SK-N-SH (cell line): ENCODE results near the gene SNX1. TPM values are rescaled to one million over a fixed set of nuclear protein-coding genes. Genes with fewer than 3 reads are reported as not detected.

ENCODE experiments used
- CTCF ChIA-PET: fragments of 300-600, 350-600 bp; formaldehyde crosslinking; extraction: SDS; loops from one replicate; lab custom pipeline; 2021; lab: Yijun Ruan, JAX
- POLR2A ChIA-PET: fragments of 350-600 bp; sonication (Branson Sonifier 250); formaldehyde crosslinking; extraction: SDS; loops from one replicate; lab custom pipeline; 2020; ENCODE audit warnings: antibody characterized with exemption, inconsistent platforms; lab: Yijun Ruan, JAX
- DNase-seq: peaks from one replicate; pipeline ENCODE4 v3.0.0; 2012
- H2AFZ ChIP-seq: fragments of 200-600 bp; sonication (generic); 2 replicates; pipeline ENCODE4 v1.8.1; 2016; ENCODE audit warnings: antibody characterized with exemption, mild to moderate bottlenecking, low read depth
- H3F3A ChIP-seq: fragments of 200-600 bp; sonication (generic); replicated peaks from 2 replicates; pipeline ENCODE3; 2016; ENCODE audit warnings: antibody characterized with exemption, mild to moderate bottlenecking; ENCODE audit not compliant: insufficient read depth
- H3K27ac ChIP-seq, 2 experiments: fragments of 200-500 bp in 1 of 2; fragments of 200-600 bp in 1 of 2; sonication (Bioruptor generic) in 1 of 2; sonication (generic), shearing (Covaris generic) in 1 of 2; 2 replicates each; pipeline versions ENCODE4 v1.5.1 to v1.6.1; 2014 to 2016; ENCODE audit warnings: low read depth in 2 of 2, inconsistent platforms in 1 of 2, low read length in 1 of 2, mild to moderate bottlenecking in 1 of 2, mixed read lengths in 1 of 2
- H3K27me3 ChIP-seq: fragments of 200-600 bp; sonication (generic), shearing (Covaris generic); 2 replicates; pipeline ENCODE4 v1.6.1; 2016; ENCODE audit warnings: mixed run types; ENCODE audit not compliant: insufficient read depth
- H3K36me3 ChIP-seq, 2 experiments: fragments of 200-500 bp in 1 of 2; fragments of 200-600 bp in 1 of 2; sonication (Bioruptor generic) in 1 of 2; sonication (generic) in 1 of 2; replicated peaks in 1 of 2; 2 replicates each; pipeline versions ENCODE3 to v1.5.1; 2014 to 2016; ENCODE audit warnings: low read length in 1 of 2, mild to moderate bottlenecking in 1 of 2; ENCODE audit not compliant: insufficient read depth in 2 of 2, control insufficient read depth in 1 of 2
- H3K4me1 ChIP-seq, 2 experiments: fragments of 200-500 bp in 1 of 2; fragments of 200-600 bp in 1 of 2; sonication (Bioruptor generic) in 1 of 2; sonication (generic), shearing (Covaris generic) in 1 of 2; 2 replicates each; pipeline versions ENCODE4 v1.5.1 to v1.6.1; 2014 to 2016; ENCODE audit warnings: low read depth in 1 of 2, low read length in 1 of 2, mixed run types in 1 of 2; ENCODE audit not compliant: insufficient read depth in 2 of 2, control insufficient read depth in 1 of 2
- H3K4me2 ChIP-seq: fragments of 200-600 bp; sonication (generic), shearing (Covaris generic); 2 replicates; pipeline ENCODE4 v1.6.1; 2017; ENCODE audit warnings: mixed run types
- H3K4me3 ChIP-seq, 2 experiments: fragments of 200-500 bp in 1 of 2; fragments of 200-600 bp in 1 of 2; sonication (Bioruptor generic) in 1 of 2; sonication (generic), shearing (Covaris generic) in 1 of 2; 2 replicates each; pipeline versions ENCODE4 v1.5.1 to v1.8.1; 2014 to 2016; ENCODE audit warnings: low read depth in 2 of 2, inconsistent platforms in 1 of 2, low read length in 1 of 2, mild to moderate bottlenecking in 1 of 2, mixed read lengths in 1 of 2, moderate library complexity in 1 of 2
- H3K79me2 ChIP-seq: fragments of 200-600 bp; sonication (generic); 2 replicates; pipeline ENCODE4 v1.8.1; 2017; ENCODE audit warnings: mild to moderate bottlenecking; ENCODE audit not compliant: insufficient read depth
- H3K9ac ChIP-seq: fragments of 200-600 bp; sonication (generic); 2 replicates; pipeline ENCODE4 v1.6.1; 2017; ENCODE audit warnings: mixed run types
- H3K9me2 ChIP-seq: fragments of 200-600 bp; sonication (generic); 2 replicates; pipeline ENCODE4 v1.6.1; 2017; ENCODE audit warnings: mixed run types
- H3K9me3 ChIP-seq: fragments of 200-600 bp; sonication (generic); 2 replicates; pipeline ENCODE4 v1.6.1; 2017; ENCODE audit warnings: mixed run types, mild to moderate bottlenecking, moderate library complexity
- H4K20me1 ChIP-seq: fragments of 200-600 bp; sonication (generic); 2 replicates; pipeline ENCODE4 v1.6.1; 2017; ENCODE audit warnings: mild to moderate bottlenecking, mixed run types; ENCODE audit not compliant: insufficient read depth
- CHD2 ChIP-seq: fragments of 150-350 bp; IDR thresholded peaks from 2 replicates; pipeline ENCODE4 v1.6.1; 2018; ENCODE audit warnings: low read length; ENCODE audit not compliant: partially characterized antibody
- ELF1 ChIP-seq: IDR thresholded peaks from 2 replicates; pipeline ENCODE4 v1.4.0; 2012
- EZH2phosphoT487 ChIP-seq: fragments of 200-600 bp; sonication (generic); IDR thresholded peaks from 2 replicates; pipeline ENCODE4 v1.6.1; 2017; ENCODE audit warnings: low read depth, mixed run types, mild to moderate bottlenecking, antibody characterized with exemption, moderate library complexity, borderline replicate concordance
- GATA2 ChIP-seq: sonication (generic); formaldehyde crosslinking; IDR thresholded peaks from 2 replicates; pipeline ENCODE4 v1.5.0; 2020; ENCODE audit warnings: mild to moderate bottlenecking, missing genetic modification reagents
- RFX5 ChIP-seq: IDR thresholded peaks from 2 replicates; pipeline ENCODE4 v1.6.1; 2012; ENCODE audit warnings: mild to moderate bottlenecking, improper control_type of control experiment, low read length
- WGBS: methylation state at CpG from one replicate; pipeline ENCODE4 v1.1.6; 2017; ENCODE audit warnings: low lambda C conversion rate; 5-methylcytosine and 5-hydroxymethylcytosine counted together
- polyA plus RNA-seq, 3 experiments: library from polyadenylated mRNA; depleted of rRNA; stranded (reverse); fragments of >200 nt; gene quantifications; 2 replicates each; pipeline ENCODE4 v1.2.3, GENCODE V29; 2012
- TF ChIP-seq, protein P1 (sequence below): IDR thresholded peaks from 2 replicates; pipeline ENCODE4 v1.4.0; 2012; ENCODE audit warnings: low read depth, borderline replicate concordance
- TF ChIP-seq, protein P2 (sequence below): IDR thresholded peaks from 2 replicates; pipeline ENCODE4 v1.6.1; 2012; ENCODE audit warnings: mild to moderate bottlenecking, low read depth, low read length, moderate library complexity
- TF ChIP-seq, protein P3 (sequence below): fragments of 200-600 bp; sonication (generic); IDR thresholded peaks from 2 replicates; pipeline ENCODE4 v1.6.1; 2017; ENCODE audit warnings: antibody characterized with exemption, mild to moderate bottlenecking, moderate library complexity

SNX1 gene
- polyA plus RNA-seq, 1 of the 3 experiments (the other 2 are of a cell fraction): 80.7 TPM

DNA sequence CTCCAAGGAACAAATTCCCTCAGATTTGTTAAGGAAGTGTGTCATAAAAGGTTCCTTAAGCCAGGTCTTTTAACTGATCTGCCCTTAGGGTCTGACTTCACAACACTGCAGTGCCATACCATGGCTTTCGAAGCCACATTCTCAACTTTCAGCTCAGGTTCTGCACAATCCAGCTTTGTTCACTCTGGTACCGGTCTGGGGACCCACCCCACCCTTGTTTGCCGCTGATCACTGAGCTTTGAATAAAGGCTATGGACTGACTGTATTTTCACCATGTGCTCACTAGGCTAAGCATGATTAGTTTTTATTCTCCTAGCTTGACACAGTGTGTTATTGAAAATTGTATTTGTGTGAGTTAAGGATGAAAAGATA is 15.9 kb downstream of the SNX1 start:
- no peaks in the 10 kb centered on the region for H3K27me3 ChIP-seq
- H3F3A ChIP-seq: no peaks in the 10 kb centered on the region
- H3K4me3 ChIP-seq: no peak overlapping the region
- H3K4me2 ChIP-seq: no peak overlapping the region
- no peak for DNase-seq
- no peak overlapping the region for H3K9ac ChIP-seq
- peaks cover 64% of the 10 kb centered on the region for H3K79me2 ChIP-seq
- H4K20me1 ChIP-seq: peaks cover 37% of the 10 kb centered on the region
- no peak overlapping the region for H2AFZ ChIP-seq
- CTCF ChIA-PET: interaction anchor here (0.6 to 3.1 kb wide), 2 partner anchors 42 to 641 kb away, joined by 3 to 11 read pairs; no protein-coding TSS in a partner anchor
- POLR2A ChIA-PET: no interaction called here
- no peak overlapping the region for H3K27ac ChIP-seq
- H3K36me3 ChIP-seq: peaks cover 32 to 44% of the 10 kb centered on the region in 2 experiments
- TF ChIP-seq CHD2 (no peak), EZH2phosphoT487 (no peak)
- no peaks in the 10 kb centered on the region for H3K9me3 ChIP-seq
- H3K4me1 ChIP-seq: no peaks in the 10 kb centered on the region; a peak in 2 of 4 replicates
- H3K9me2 ChIP-seq: no peaks in the 10 kb centered on the region
- 90% methylated on average over 3 of the region's 3 CpGs for WGBS

DNA sequence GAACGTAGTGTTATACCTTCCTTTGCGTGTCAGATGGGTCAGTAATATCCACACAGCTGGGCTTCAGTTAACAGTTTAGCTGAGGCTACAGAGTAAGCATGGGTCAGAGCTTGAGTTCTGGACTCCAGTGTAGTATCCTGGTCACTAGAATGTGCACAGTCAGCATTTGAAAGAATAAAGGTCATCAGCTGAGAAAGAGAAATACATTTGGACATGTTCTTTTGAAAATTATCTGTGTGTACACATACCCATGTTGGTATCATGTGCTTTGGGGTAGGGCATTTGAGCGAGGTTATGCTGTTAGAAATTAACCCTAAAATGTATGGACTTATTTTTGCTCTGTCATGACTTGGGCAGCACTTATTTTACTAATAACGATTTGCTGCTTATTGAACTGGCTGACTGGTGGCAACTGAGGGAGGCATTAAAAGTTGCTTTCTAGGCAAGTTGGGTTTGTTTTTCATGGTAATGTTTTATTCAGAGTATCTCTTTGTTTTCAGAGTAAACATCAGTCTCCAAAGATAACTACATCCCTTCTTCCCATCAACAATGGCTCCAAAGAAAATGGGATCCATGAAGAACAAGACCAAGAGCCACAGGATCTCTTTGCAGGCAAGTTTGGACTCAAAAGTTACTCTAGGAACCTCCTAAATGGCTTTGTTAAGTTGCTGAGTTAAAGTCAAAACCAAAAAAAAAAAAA is 16.4 kb downstream of the SNX1 start:
- CTCF ChIA-PET: interaction anchor here (0.6 to 3.1 kb wide), 2 partner anchors 41 to 642 kb away, joined by 3 to 11 read pairs; no protein-coding TSS in a partner anchor
- no peaks in the 10 kb centered on the region; a peak in 2 of 4 replicates for H3K4me1 ChIP-seq
- peaks cover 34% of the 10 kb centered on the region for H4K20me1 ChIP-seq
- no peaks in the 10 kb centered on the region for H3K9me2 ChIP-seq
- H3K27me3 ChIP-seq: no peaks in the 10 kb centered on the region
- no peak overlapping the region for H3K4me2 ChIP-seq
- no peak overlapping the region for H2AFZ ChIP-seq
- peaks cover 59% of the 10 kb centered on the region for H3K79me2 ChIP-seq
- no peak overlapping the region for H3K9ac ChIP-seq
- TF ChIP-seq, protein P1, sequence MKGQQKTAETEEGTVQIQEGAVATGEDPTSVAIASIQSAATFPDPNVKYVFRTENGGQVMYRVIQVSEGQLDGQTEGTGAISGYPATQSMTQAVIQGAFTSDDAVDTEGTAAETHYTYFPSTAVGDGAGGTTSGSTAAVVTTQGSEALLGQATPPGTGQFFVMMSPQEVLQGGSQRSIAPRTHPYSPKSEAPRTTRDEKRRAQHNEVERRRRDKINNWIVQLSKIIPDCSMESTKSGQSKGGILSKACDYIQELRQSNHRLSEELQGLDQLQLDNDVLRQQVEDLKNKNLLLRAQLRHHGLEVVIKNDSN: no peak
- TF ChIP-seq ELF1 (no peak), GATA2 (CRISPR knock-in tag) (no peak), RFX5 (no peak)
- WGBS: 92% methylated on average over 4 of the region's 4 CpGs
- no peaks in the 10 kb centered on the region for H3K9me3 ChIP-seq
- no peaks in the 10 kb centered on the region for H3F3A ChIP-seq
- no peak overlapping the region for H3K4me3 ChIP-seq
- H3K27ac ChIP-seq: no peak overlapping the region
- peaks cover 36 to 48% of the 10 kb centered on the region in 2 experiments for H3K36me3 ChIP-seq
- no peak for DNase-seq
- POLR2A ChIA-PET: no interaction called here

DNA sequence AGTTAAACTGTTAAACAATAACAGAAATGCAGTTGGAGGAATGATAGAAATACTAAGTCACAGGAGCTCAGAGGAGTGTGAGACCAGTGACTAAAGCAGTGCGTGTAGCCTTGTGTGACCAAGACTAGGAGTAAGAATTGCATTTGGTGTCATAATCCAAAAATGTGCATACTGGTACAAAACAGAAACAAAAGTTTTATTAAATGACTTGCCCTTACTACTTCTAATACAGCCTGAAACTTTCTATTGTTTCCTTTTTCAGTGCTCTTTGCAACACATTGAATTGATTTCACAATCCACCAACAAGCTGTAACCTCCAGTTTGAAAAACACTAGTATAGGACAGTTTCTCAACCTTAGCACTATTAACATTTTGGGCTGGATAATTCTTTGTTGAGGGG is 17.1 kb downstream of the SNX1 start:
- TF ChIP-seq, protein P2, sequence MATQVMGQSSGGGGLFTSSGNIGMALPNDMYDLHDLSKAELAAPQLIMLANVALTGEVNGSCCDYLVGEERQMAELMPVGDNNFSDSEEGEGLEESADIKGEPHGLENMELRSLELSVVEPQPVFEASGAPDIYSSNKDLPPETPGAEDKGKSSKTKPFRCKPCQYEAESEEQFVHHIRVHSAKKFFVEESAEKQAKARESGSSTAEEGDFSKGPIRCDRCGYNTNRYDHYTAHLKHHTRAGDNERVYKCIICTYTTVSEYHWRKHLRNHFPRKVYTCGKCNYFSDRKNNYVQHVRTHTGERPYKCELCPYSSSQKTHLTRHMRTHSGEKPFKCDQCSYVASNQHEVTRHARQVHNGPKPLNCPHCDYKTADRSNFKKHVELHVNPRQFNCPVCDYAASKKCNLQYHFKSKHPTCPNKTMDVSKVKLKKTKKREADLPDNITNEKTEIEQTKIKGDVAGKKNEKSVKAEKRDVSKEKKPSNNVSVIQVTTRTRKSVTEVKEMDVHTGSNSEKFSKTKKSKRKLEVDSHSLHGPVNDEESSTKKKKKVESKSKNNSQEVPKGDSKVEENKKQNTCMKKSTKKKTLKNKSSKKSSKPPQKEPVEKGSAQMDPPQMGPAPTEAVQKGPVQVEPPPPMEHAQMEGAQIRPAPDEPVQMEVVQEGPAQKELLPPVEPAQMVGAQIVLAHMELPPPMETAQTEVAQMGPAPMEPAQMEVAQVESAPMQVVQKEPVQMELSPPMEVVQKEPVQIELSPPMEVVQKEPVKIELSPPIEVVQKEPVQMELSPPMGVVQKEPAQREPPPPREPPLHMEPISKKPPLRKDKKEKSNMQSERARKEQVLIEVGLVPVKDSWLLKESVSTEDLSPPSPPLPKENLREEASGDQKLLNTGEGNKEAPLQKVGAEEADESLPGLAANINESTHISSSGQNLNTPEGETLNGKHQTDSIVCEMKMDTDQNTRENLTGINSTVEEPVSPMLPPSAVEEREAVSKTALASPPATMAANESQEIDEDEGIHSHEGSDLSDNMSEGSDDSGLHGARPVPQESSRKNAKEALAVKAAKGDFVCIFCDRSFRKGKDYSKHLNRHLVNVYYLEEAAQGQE: no peak
- TF ChIP-seq, protein P3, sequence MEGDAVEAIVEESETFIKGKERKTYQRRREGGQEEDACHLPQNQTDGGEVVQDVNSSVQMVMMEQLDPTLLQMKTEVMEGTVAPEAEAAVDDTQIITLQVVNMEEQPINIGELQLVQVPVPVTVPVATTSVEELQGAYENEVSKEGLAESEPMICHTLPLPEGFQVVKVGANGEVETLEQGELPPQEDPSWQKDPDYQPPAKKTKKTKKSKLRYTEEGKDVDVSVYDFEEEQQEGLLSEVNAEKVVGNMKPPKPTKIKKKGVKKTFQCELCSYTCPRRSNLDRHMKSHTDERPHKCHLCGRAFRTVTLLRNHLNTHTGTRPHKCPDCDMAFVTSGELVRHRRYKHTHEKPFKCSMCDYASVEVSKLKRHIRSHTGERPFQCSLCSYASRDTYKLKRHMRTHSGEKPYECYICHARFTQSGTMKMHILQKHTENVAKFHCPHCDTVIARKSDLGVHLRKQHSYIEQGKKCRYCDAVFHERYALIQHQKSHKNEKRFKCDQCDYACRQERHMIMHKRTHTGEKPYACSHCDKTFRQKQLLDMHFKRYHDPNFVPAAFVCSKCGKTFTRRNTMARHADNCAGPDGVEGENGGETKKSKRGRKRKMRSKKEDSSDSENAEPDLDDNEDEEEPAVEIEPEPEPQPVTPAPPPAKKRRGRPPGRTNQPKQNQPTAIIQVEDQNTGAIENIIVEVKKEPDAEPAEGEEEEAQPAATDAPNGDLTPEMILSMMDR: no peak
- TF ChIP-seq, protein P1: no peak
- Histone ChIP-seq H3K36me3 (peaks cover 42 to 49% of the 10 kb centered on the region in 2 experiments), H3K27me3 (no peaks in the 10 kb centered on the region), H3K9me2 (no peaks in the 10 kb centered on the region), H3K4me1 (no peaks in the 10 kb centered on the region; a peak in 2 of 4 replicates), H3K9ac (no peak overlapping the region), H3K27ac (no peak overlapping the region), H3K9me3 (no peaks in the 10 kb centered on the region), H4K20me1 (peaks cover 34% of the 10 kb centered on the region), H3K4me3 (no peak overlapping the region), H3F3A (no peaks in the 10 kb centered on the region), H3K79me2 (peaks cover 52% of the 10 kb centered on the region), H2AFZ (no peak overlapping the region), H3K4me2 (no peak overlapping the region)
- ChIA-PET CTCF (interaction anchor here (3.1 kb wide), 1 partner anchor 40 kb away, joined by 11 read pairs; no protein-coding TSS in a partner anchor), POLR2A (no interaction called here)
- no peak for DNase-seq
- 94% methylated on average over 1 of the region's 1 CpG for WGBS
